Testis (tissue), 3 donors: ENCODE results near the gene EXOC3L1. TPM values are rescaled to one million over a fixed set of nuclear protein-coding genes. Genes with fewer than 3 reads are reported as not detected.
A peak's percentile ranks its signal among the peaks of the same experiment; 100 is the strongest.

Experiments
- DNase-seq: peaks from one replicate; pipeline ENCODE4 v3.0.0-alpha.2; 2019
- H3K27ac ChIP-seq, 2 donors: fragments of 200-600 bp; sonication (generic); one replicate each; pipeline ENCODE4 v1.5.1; 2019
- H3K27me3 ChIP-seq: fragments of 200-600 bp; sonication (generic); one replicate; pipeline ENCODE4 v1.5.1; 2019
- H3K36me3 ChIP-seq: fragments of 200-600 bp; sonication (generic); one replicate; pipeline ENCODE4 v1.5.1; 2017; ENCODE audit warnings: low read depth; ENCODE audit errors: missing control alignments
- H3K4me1 ChIP-seq: fragments of 200-600 bp; sonication (generic); one replicate; pipeline ENCODE4 v1.5.1; 2019
- H3K4me3 ChIP-seq, 2 donors: fragments of 200-600 bp; sonication (generic); one replicate each; pipeline ENCODE4 v1.5.1; 2017 to 2019
- H3K9me3 ChIP-seq: fragments of 200-600 bp; sonication (generic); one replicate; pipeline ENCODE4 v1.5.1; 2017
- POLR2A ChIP-seq: fragments of 450-650 bp; IDR thresholded peaks from one replicate; pipeline ENCODE4 v1.6.1; 2017; ENCODE audit warnings: antibody characterized with exemption, mild to moderate bottlenecking, moderate library complexity
- WGBS, 2 donors: methylation state at CpG; one replicate each; pipeline ENCODE4 v1.1.5; 2018; 5-methylcytosine and 5-hydroxymethylcytosine counted together
- intact Hi-C: fragments of 100-400 bp; cut with DNase I; formaldehyde crosslinking; loops from one replicate; pipeline ENCODE4 v1.15.1; 2023; ENCODE audit warnings: low total_unique reads
- polyA plus RNA-seq: library from polyadenylated mRNA; stranded (reverse); fragments of 350-450 nt; fragmentation: Illumina TruSeq; extraction: RNeasy Lipid Tissue Mini Kit (QIAGEN cat#74804); gene quantifications from one replicate; pipeline ENCODE4 v1.2.3, GENCODE V29; 2014; ENCODE audit warnings: low read depth, low replicate concordance; ENCODE audit not compliant: insufficient read depth
- total RNA-seq, 2 donors: library from RNA; depleted of rRNA; stranded (reverse); fragments of >200 nt; gene quantifications; one replicate each; pipeline ENCODE4 v1.2.3, GENCODE V29; 2016
- TF ChIP-seq, protein P1 (sequence below), 3 experiments: fragments of 450-650 bp in 2 of 3; fragments of 200-600 bp in 1 of 3; sonication (generic) in 1 of 3; IDR thresholded peaks; one replicate each; pipeline ENCODE4 v1.5.1; 2016 to 2019; ENCODE audit warnings: antibody characterized with exemption in 3 of 3, mild to moderate bottlenecking in 2 of 3, moderate library complexity in 1 of 3

The EXOC3L1 gene
- total and polyA plus RNA-seq, 3 donors from 2014 or later = 2.6 to 9.0 (median 5.1) TPM

DNA sequence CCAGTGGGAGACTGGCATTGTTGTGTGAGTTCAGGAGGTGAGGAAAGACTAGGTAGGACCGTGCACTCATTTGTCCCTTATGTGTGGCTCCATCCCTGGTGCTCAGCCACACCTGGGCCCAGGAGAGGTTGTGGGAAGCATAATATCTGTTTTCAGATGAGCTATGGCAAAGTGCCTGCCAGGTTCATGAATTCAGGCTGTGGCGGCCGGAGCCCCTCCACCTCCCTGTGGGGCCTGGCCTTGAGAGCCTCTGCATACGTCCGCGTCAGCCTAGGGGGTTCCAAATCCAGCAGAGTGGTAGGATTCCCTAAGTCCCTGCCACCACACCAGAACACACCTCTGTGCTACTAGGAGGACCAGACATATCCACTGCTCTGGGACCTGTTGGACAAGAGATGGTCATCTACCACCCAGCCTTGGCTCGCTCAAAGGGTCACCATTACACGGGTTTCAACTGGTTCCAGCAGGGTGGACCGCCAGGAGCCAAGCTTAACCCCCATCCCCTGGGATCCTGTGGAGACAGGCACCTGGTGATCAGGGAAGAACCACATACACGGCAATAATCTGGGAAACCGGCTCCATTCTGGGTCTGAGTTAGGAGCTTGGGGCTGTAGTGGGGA, 41.2 kb downstream of the EXOC3L1 start:
- no peak for TF ChIP-seq POLR2A
- TF ChIP-seq, protein P1, sequence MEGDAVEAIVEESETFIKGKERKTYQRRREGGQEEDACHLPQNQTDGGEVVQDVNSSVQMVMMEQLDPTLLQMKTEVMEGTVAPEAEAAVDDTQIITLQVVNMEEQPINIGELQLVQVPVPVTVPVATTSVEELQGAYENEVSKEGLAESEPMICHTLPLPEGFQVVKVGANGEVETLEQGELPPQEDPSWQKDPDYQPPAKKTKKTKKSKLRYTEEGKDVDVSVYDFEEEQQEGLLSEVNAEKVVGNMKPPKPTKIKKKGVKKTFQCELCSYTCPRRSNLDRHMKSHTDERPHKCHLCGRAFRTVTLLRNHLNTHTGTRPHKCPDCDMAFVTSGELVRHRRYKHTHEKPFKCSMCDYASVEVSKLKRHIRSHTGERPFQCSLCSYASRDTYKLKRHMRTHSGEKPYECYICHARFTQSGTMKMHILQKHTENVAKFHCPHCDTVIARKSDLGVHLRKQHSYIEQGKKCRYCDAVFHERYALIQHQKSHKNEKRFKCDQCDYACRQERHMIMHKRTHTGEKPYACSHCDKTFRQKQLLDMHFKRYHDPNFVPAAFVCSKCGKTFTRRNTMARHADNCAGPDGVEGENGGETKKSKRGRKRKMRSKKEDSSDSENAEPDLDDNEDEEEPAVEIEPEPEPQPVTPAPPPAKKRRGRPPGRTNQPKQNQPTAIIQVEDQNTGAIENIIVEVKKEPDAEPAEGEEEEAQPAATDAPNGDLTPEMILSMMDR (IDR thresholded peaks at IDR 0.05) = no peak
- 46 to 48% methylated on average over 7 to 11 of the region's 11 CpGs for WGBS, 2 donors
- peaks cover 5% of the 10 kb centered on the region for H3K4me1 ChIP-seq
- no peaks in the 10 kb centered on the region for H3K27me3 ChIP-seq
- no peak for DNase-seq
- intact Hi-C loops = no loop called here
- H3K36me3 ChIP-seq = no peaks in the 10 kb centered on the region
- peak overlapping the region in 1 of 2 donors; percentile 63 for H3K4me3 ChIP-seq
- no peak overlapping the region for H3K27ac ChIP-seq
- no peaks in the 10 kb centered on the region for H3K9me3 ChIP-seq

DNA sequence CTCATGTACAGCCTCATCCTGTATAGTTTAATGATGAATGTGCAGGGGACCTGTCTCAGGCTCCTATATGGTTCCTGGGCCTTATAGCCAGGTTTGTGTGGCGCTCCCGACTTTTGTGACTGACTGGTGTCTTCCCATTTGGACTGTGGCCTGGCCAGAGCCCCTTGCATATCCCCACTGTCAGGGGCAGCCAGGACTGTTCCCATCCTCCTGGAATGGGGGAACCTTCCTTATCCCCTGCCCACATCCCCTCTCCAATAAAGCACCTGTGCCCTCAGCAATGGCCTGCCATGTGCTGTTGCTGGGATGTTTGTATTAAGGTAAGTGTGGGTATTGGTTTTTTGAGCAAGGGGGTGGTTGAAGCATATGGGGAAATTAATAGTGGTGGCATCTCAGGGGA, 41.7 kb downstream of the EXOC3L1 start:
- no peak for TF ChIP-seq POLR2A
- TF ChIP-seq, protein P1 (IDR thresholded peaks at IDR 0.05) = no peak
- H3K9me3 ChIP-seq = no peaks in the 10 kb centered on the region
- 82 to 96% methylated on average over 2 of the region's 2 CpGs for WGBS, 2 donors
- peaks cover 5% of the 10 kb centered on the region for H3K4me1 ChIP-seq
- intact Hi-C loops = no loop called here
- no peak overlapping the region for H3K4me3 ChIP-seq
- no peaks in the 10 kb centered on the region for H3K36me3 ChIP-seq
- no peak for DNase-seq
- no peak overlapping the region for H3K27ac ChIP-seq
- no peaks in the 10 kb centered on the region for H3K27me3 ChIP-seq

DNA sequence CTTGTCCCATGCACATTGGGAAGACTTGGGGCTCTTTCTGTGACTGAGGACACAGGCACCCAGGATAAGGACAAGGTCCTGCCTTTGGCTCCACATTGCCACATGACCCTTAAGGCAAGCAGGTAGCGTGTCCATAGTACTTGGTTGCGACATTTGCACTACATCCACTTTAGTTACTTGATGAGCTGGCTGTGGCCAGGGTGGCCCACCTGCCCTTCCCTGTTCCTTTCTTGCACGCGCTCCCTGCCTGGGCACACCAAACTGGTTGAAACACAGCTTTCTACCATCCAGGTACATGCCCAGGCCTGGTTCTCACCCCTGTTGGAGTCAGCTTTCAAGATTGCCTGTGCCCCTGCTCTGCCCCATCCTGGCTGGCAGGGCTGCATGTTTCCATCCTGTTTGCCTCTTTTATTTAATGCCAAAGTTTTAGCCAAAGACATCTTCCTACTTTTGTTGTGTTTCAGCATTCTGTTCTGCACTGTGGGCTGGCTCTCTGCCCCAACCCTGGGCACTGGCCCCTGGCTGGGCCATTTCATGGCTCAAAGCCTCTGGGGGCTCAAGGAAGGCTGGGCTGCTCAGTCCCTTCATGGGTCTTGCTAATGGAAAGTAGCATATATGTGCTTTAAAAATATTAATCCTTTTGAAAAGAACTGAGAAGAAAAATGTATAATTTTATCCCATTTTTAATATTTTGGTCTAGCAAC, 42.3 kb downstream of the EXOC3L1 start:
- H3K36me3 ChIP-seq = no peaks in the 10 kb centered on the region
- no peak for DNase-seq
- no peak overlapping the region for H3K4me3 ChIP-seq
- peaks cover 5% of the 10 kb centered on the region for H3K4me1 ChIP-seq
- H3K9me3 ChIP-seq = no peaks in the 10 kb centered on the region
- 95 to 100% methylated on average over 4 of the region's 4 CpGs for WGBS, 2 donors
- TF ChIP-seq, protein P1 (IDR thresholded peaks at IDR 0.05) = no peak
- TF ChIP-seq POLR2A = no peak
- no peaks in the 10 kb centered on the region for H3K27me3 ChIP-seq
- no peak overlapping the region for H3K27ac ChIP-seq
- intact Hi-C loops = no loop called here

DNA sequence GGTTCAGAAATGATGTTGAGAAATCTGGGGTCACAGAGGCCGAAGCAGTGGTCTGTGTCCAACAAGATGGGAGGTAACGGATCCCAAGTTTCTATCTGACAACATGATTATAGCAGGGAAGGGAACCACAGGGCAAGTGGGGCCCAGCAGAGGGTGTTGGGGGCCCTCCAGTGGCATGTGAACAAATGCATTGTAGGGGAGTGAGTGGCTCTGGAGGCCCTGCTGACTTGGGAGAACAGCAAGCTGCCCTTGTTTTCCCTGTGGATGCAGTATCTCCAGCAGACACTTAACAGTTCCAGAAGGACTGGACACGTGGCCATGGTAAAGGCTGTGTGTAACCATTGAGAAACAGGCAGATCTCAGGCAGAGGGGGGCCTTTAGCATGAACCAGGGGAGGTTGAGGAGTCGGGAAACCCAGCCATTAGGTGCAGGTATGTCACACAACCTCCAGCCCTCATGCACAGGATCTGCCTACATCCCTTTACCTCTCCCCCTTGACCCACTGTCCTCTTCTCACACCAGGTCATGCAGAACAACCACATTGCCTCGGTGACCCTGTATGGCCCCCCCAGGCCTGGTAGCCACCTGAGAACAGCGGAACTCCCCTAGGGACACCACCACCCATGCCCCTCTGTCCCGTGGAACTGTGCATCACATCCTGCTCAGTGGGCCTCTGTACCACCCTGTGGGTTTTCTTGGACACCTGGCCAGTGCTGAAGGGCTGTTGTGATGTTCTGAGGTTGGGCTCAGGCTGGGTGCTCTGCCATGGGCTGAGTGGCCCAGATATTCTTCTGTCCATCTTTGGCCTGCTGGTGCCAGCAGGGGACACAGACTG, 43.2 kb downstream of the EXOC3L1 start:
- Histone ChIP-seq H3K27ac (no peak overlapping the region), H3K9me3 (no peaks in the 10 kb centered on the region), H3K27me3 (no peaks in the 10 kb centered on the region), H3K4me1 (peaks cover 5% of the 10 kb centered on the region), H3K4me3 (no peak overlapping the region), H3K36me3 (no peaks in the 10 kb centered on the region)
- TF ChIP-seq POLR2A = no peak
- TF ChIP-seq, protein P1 (IDR thresholded peaks at IDR 0.05) = no peak
- DNase-seq = no peak
- intact Hi-C loops = no loop called here
- WGBS, 2 donors = 71 to 76% methylated on average over 7 of the region's 7 CpGs
